Non-pigmented ciliary epithelial cell (primary cell): ENCODE measurements around the gene PPCS.

Experiments used
- DNase-seq: peaks from one replicate; pipeline ENCODE4 v3.0.0-alpha.2; 2010; ENCODE audit warnings: low read depth

The PPCS gene

DNA sequence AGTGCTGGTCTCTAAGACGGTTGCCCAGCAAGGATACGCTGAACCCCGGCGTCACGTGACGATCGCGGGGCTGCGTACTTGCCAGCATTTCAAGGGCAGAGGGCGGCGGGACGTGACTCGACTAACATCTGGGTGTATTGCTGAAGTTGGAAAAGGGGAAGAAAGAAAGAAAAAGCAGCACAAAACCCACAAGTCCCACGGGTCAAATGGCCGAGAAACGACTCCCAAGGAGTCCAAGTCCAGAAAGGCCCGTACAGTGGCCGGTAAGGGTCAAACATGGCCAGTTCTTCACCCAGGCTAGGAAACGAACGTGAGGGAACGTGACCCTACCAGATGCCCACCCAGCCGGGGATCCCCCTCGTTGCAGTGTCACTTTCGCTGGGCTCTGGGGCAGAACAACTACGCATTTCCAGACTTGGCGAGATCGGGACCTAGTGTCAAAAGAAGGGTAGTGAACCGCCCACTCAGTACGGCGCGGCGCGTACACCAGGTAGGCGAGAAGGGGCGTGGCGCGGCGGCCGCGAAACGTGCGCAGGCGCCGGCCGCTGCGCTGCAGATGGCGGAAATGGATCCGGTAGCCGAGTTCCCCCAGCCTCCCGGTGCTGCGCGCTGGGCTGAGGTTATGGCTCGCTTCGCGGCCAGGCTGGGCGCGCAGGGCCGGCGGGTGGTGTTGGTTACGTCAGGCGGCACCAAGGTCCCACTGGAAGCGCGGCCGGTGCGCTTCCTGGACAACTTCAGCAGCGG is at the start of gene PPCS, which contains the start of gene ZMYND12:
Gene PPCS (plus strand): TSS at position 534 of the 744 bp plus-strand sequence. CDS start 23 bp downstream, at position 557.
Gene ZMYND12 (minus strand): TSS at position 13 of the 744 bp plus-strand sequence. CDS start 25 bp downstream, outside the sequence.
- peak; percentile 30 for DNase-seq

DNA sequence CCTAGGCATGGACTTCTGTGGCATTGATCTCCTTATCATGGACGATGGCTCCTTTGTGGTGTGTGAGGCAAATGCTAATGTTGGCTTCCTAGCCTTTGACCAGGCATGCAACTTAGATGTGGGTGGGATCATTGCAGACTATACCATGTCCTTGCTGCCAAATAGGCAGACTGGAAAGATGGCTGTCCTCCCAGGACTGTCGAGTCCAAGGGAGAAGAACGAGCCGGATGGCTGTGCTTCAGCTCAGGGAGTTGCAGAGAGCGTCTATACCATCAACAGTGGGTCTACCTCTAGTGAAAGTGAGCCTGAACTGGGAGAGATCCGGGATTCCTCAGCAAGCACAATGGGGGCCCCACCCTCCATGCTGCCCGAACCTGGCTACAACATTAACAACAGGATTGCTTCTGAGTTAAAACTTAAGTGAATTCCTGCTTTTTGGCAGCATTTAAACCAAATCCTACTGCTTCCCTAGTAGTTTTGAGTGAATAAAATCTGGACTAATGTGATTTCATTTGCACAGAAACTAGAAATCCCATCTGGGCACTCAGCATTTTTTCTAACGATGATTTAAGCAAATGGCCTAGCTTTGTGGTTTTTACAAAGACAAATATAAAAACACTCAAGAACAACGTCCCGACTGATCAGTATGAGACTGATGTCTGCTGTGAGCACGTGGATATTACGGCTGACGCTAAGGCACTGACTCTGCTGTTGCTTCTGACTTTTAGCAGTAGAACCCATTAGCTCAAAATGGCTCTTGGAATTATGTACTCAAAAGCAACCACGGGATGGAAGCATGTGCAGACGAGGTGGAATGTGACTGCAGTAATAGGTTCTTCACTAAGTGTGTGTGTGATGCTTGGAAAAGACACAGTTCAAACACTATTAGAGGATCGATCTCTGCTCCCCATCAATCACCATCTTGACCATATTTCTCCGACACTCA is 41.5 kb upstream of the PPCS start:
- DNase-seq: no peak

DNA sequence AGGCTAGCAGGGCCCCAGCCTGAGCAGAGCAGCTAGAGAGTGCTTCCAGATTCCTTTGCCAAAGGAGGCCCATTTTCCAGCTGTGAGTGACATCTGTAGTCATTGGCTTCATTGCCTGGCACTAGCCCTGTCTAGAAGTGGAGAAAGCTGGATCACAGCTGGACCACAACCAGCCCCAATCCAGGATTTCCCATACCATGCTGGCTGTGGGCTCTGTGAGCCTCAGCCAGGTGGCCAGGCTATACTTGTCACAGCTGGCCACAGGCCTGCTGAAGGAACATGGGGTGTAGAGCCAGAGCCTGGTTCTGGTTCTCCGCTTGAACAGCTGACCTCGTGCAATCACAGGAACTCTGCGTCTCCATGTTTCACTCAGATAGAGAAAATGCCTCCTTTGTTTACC is 39.2 kb upstream of the PPCS start:
- no peak for DNase-seq

DNA sequence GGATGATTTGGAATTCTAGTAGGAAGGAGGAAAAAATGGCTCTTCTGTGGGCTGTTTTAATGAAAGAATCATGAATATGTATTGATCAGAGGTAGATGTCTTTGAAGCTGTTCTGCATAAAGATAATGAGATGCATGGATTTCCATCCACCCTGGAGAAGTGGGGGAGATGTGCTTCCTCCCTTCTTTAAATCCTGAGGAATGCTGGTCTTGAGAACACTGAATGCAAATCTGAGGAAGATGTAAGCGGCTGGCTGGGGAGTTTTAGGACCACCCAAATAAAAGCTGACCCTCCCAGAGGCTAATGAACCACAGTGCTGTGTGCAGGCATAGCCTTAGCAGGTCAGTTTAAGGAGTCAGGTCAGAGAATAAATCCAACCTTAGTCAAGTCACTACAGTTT is 37.8 kb upstream of the PPCS start:
- no peak for DNase-seq

DNA sequence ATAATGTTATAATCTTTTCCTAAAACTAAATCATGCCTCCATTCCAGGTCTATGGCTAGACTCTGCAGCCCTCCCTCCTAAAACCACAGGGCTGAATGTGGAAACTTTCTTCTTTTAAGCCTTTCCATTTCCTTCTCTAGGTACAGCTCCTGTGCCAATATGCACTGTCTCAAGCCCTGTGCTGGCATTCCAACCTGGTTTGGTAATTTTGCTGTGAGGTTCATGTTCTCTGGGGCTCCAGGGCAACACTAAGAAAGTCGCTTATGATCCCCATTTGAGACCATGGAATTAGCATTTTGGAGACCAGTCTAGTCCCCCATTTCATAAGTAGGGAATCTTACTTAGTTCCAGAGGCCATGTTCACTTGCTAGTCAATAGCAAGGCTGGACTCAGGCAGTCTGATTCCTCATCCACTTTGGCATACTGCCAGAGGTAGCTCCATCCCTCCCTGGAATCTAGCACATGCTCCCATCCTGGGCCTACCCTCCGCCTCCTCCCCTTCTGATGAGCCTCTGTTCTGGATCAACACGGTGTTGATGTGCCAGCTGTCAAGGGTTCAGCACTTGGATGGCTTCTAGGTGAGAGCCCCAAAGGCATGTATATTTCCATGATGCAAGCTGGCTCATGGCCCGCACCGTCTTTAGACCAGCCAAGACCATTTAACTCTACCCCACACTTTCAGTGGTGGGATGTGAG is 37.1 kb upstream of the PPCS start:
- no peak for DNase-seq

DNA sequence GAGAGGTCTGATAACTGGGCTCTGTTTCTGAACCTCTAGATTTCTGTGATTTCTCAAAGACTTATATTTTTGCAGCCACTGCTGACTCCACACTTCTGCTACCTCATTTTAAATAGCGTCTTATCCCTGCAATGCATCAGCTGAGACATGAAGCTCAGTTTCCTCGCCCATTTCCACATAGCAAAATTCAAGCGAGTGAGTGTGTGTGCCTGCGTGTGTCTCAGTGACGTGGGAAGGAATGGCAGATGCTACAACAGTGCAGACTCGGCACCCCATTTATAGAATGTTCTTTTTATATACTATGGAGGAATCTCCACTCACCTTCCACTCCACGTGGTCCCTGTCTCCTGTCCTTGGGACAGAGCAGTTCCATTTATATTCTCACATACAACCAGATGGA is 36.2 kb upstream of the PPCS start:
- DNase-seq: no peak

DNA sequence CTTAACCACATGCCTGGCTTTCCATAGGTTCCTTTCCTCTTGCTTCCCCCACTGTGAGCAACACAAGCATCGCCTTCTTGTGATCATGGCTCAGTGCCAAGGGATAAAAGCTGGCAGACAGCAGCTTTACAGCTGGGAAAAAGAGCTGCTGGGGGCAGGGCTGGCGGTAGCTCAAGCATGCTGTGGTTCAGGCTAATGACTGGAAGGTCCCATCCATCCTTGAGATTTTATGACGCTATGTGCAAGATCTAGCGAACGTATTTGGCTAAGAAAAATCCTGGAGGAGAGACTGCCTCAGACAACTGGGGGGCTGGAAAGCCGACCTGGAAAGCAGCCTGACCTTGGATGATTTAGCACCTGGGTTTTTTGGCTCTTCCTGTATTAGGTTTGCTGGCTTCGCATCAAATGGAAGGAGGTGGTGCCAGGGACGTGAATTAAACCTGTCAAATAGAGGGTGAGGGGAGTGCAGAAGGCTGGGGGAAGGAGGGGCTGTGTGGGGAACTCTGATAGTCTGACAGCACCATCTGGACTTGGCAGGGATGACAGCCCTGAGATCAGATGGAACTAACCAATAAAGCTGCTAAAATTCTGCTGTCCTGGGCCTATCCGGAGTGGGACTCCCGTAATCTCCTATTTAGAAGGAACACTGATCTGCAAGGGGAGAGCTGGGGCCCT is 35.3 kb upstream of the PPCS start:
- peak; percentile 42 for DNase-seq

DNA sequence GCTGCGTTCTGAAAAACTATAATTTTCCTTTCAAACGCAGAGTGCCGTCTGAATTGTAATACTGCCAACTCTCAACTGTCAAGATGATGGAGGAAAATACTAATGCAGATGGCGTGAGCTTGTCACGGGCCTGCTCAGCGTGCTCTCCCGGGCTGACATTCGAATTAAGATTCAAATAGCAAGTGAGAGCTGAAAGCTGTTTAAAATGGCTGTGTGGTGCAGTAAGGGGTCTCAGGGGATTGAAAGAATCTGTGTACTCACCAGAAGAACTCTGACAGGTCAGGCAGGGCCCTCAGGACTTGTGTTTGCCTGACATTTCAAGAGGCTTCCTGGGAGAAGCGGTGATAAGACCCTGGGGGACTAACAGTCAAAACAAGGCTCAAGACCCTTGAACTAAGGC is 33.6 kb upstream of the PPCS start:
- DNase-seq: no peak

DNA sequence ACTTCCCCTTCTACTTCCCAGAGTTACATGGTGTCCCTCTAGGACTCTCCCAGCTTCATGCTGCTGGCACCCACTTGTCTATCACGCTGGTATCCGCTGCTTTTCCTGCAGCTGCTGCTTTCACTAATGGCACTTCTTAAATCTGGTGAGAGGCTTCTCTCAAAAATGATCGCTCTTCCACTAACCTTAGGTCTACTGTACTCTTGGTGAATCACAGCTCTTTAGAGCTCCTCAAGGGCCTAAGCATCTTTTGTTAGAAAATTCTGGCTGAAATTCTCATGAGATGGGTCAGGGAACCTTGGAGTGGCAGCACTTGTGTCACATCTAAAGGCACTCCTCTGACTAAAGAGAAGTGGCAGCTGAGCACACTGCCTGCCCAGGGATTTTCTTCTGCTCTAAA is 32.7 kb upstream of the PPCS start:
- no peak for DNase-seq

DNA sequence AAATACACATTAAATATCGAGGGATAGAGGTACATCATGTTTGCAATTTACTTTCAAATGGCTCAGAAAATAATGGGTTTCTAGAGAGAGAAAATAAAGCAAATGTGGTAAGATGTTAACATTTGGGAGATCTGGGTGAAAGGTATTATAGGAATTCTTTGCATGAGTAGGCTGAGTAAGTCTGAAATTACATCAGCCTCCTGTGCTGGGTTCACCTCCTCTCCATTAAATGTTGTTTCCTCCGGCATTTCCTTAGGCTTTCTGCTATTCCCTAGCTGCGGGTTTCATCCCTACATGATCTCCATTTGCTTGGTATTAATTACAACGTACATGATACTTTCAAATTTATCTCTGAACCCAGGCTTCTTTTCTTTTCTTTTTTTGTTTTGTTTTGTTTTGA is 32.1 kb upstream of the PPCS start:
- peak; percentile 3 for DNase-seq

DNA sequence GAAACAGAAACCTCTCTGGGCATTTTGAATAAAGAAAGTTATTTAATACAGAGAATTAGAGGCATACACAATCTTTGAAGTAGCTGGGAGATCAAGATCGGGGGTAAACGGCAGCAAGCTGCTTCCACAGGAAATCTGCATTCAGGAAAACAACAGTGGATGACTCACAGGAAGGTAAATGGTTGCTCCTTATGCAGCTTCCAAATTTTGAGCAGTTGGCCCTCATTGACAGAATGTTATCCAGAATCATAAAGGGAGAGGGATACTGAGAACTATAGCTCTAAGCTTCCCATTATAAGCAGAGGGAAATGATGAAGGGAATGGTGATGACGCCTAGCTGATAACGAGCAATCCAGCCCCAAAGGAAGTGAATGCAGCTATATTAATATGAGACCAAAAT is 29.1 kb upstream of the PPCS start:
- DNase-seq: no peak

DNA sequence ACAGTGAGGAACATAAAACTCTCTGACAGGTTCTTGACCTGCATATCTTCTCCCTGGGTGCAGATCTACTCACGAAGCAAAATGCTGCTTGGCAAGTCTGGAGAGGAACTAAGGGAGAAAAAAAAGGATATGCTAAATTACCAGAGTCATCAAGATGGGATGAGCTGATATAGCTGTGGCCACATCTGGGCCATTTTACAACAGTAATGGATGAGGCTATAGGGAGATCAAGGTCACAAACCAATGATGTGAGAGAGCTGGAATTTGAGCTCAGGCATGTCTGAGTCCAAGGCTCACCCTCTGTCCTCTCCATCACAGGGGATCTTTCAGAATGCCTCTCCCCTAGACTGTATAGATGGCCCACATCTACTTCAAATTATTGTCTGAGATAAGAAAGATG is 26.7 kb upstream of the PPCS start:
- no peak for DNase-seq

DNA sequence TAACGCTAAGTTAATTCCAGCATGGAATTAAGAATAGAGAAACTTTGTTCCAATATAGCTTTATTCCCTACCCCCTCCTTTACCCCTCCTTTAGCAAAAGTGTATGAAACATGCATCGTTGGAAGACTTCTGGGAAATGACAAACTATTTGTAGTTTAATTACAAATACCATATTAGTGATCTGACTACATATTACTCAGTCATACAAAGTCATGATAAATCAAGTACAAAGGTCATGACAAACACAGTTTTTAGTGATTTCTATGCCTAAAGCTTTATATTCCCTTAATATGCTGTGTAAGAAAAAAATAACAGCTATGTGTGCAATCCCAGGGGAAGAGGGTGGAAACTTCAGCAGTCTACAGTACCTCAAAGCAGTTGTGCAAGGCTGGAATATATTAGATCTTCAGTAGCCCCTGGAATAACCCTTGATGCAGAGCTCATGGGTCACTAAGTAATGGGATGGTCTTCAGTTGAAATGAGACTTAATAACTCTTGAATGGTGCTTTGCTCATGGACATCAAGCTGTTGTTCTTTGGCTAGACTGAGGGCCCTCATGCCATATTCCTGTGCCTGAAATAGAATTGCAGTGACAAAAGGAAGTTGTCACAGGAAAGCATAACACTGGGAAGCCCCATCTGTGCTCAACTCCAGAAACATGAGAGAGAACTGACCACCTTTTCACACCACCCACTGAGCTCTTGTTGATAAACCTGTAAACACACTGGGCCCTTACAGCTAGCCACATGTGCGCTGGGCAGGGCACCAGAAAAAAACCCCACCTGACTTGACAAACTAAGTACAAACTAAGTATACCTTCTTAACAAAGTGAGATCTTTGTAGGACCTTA is 25.8 kb upstream of the PPCS start:
- no peak for DNase-seq

DNA sequence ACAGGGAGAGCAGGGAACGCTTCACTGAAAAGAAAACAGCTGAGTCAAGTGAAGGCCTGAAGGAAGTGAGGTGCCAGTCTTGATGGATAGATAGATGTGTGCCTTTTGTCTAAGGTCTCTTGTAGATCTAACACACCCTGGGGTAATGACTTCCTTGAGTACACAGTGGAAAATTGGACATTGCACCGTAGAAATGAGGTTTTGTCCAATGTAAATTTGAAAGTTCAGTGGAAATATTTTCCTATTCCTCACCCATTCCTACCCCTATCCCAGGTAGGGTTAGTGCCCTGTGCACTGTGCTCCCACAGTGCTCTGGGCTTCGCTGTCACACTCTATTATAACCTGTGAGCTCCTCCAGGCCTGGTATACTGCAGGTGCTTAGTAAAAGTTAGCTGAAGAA is 24.8 kb upstream of the PPCS start:
- no peak for DNase-seq

DNA sequence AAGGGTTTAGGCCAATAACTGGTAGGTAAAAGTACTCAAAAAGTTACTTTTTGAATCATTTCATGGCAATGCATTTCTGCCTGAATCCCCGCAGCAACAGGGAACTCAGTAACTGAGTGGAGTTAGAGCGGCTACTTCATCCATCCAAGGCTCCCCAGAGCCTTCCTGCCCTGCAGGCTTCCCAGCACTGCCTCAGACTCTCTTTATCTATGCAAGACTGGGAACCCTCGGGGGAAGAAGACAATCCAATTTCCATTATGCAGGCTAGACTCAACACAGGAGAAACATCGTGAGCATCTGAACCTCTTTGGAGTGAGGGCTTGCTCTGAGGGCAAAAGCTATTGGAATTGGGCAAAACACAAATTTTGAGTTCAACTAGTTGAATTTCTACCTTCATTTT is 23.6 kb upstream of the PPCS start:
- no peak for DNase-seq

DNA sequence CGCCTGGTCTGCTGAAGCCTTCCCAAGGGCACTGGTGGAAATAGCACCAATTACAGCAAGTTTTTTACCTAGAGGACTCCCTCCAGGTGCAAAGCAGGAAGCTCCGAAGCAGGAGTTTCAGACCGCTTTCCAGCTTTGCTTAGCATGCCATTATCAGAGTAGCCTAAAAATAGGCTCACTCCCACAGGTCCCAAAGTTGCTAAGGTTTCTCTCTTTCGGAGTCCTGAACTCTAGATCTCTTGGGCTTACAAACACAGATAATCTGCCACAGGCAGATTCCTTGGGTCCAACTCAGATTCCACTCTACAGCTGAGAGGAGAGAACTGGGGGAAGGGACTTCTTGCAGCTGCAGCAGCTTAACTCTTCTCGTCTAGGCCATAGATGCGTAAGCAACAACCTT is 23.0 kb upstream of the PPCS start:
- DNase-seq: no peak

DNA sequence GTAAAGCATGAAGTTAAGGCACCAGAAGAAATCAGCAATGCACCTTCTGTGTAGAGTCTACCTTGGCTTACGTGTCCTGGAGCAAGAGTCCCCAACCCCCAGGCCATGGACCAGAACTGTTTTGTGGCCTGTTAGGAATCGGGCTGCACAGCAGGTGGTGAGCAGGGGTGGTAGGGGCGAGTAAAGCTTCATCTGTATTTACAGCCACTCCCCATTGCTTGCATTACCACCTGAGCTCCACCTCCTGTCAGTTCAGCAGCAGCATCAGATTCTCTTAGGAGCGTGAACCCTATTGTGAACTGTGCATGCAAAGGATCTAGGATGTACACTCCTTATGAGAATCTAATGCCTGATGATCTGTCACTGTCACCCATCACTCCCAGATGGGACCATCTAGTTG is 22.0 kb upstream of the PPCS start:
- no peak for DNase-seq

DNA sequence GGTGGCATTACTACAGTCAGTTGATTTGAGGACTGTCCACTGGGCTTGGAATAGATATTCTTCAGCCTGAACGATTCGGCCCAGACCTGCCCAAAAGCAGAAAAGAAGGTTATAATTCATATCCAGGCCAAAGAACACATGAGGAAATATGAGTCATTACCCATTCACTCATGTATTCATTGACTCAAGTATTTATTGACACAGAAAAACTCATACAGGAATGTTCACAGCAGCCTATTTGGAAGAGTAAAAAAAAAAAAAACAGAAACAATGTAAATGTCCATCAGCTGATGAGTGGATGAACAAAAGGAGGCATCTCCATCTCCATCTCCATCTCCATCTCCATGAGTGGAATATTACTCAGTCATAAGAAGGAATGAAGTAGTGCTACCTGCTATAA is 16.4 kb upstream of the PPCS start:
- DNase-seq: peak; percentile 52

DNA sequence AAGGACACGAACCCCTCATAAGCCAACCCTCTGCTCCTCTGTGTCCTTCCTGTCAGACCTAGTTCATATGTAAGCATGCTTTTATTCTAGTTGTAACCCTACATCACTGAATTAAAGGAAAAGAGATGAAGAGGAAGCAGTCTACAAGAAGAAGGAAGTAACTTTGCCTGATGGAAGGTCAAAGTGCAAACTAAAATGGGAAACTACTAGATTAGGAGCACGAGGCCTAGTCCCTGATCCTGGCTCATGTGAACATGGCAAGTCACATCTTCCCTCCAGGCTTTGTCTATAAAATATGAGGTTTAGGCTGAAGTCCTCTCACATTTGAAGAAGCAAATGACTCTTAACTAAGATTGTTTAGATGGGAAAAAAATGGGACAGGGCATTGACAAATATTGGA is 13.7 kb upstream of the PPCS start:
- DNase-seq: no peak

DNA sequence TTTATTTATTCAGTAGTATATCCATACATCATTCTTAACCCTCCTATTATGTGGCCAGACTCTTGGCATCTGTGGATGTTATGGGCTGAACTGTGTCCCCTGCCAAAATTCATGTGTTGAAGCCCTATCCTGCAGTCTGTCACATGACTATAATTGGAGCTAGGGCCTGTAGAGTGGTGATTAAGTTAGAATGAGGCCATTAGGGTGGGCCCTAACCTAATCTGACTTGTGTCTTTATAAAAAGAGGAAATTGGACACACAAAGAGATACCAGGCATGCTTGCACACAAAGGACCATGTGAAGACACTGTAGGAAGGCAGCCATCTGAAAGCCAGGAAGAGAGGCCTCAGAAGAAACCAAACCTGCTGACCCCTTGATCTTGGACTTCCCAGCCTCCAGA is 7.1 kb upstream of the PPCS start:
- DNase-seq: no peak

DNA sequence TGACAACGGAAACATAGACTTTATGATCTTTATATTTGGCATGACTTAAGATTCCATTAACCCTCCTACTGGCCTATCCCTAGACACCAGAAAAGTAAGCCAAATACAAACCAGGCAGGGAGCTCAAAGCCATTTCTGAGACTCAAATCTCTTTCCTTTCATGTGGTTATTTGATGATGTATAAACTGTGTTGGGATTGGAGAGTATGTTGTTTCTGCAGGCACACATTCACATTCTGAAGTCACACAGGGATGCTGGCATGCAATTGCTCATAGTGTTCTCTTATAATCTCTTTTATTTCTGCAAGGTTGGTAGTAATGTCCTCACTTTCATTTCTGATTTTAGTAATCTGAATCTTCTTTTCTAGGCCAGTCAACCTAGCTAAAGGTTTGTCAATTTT is 6.3 kb upstream of the PPCS start:
- DNase-seq: no peak
